HepG2 (cell line): ENCODE results near the gene PYGO2. TPM values are rescaled to one million over a fixed set of nuclear protein-coding genes. Genes with fewer than 3 reads are reported as not detected.
A peak's percentile ranks its signal among the peaks of the same experiment; 100 is the strongest.

Experiments
- AGO1 ChIP-seq: fragments of 200-400 bp; formaldehyde crosslinking; IDR thresholded peaks from 2 replicates; pipeline ENCODE4 v1.6.1; 2017; ENCODE audit warnings: mild to moderate bottlenecking, low read depth, low read length, moderate library complexity; ENCODE audit not compliant: poor library complexity, severe bottlenecking
- ARID2 ChIP-seq: sonication (generic); formaldehyde crosslinking; IDR thresholded peaks from 2 replicates; pipeline ENCODE4 v1.8.1; 2022; ENCODE audit warnings: mild to moderate bottlenecking, missing genetic modification reagents, borderline replicate concordance
- GMEB1 ChIP-seq: sonication (generic); formaldehyde crosslinking; IDR thresholded peaks from 2 replicates; pipeline ENCODE4 v1.5.1; 2020; ENCODE audit warnings: missing genetic modification reagents, mild to moderate bottlenecking, borderline replicate concordance
- LRRFIP1 ChIP-seq: sonication (generic); formaldehyde crosslinking; conservative IDR thresholded peaks from 2 replicates; pipeline ENCODE4 v1.4.0; 2020; ENCODE audit warnings: missing genetic modification reagents
- MTF1 ChIP-seq: sonication (generic); formaldehyde crosslinking; IDR thresholded peaks from 2 replicates; pipeline ENCODE4 v1.5.0; 2020; ENCODE audit warnings: missing genetic modification reagents
- NFKBIZ ChIP-seq: IDR thresholded peaks from 2 replicates; pipeline ENCODE4 v1.6.1; 2018; ENCODE audit warnings: missing genetic modification reagents, missing compliant biosample characterization
- NONO ChIP-seq, 2 experiments: fragments of 450-650 bp in 1 of 2; sonication (generic) in 1 of 2; formaldehyde crosslinking in 1 of 2; IDR thresholded peaks in 1 of 2; conservative IDR thresholded peaks in 1 of 2; 2 replicates each; pipeline versions ENCODE4 v1.6.1 to v1.8.0; 2017 to 2022; ENCODE audit warnings: mild to moderate bottlenecking in 1 of 2, missing genetic modification reagents in 1 of 2, moderate library complexity in 1 of 2
- SMAD9 ChIP-seq: sonication (generic); formaldehyde crosslinking; IDR thresholded peaks from 2 replicates; pipeline ENCODE4 v1.5.1; 2020; ENCODE audit warnings: mild to moderate bottlenecking, missing genetic modification reagents
- XRCC5 ChIP-seq: fragments of 200-400 bp; formaldehyde crosslinking; optimal IDR thresholded peaks from 2 replicates; pipeline ENCODE3; 2017; ENCODE audit warnings: mild to moderate bottlenecking, low read length
- ZHX1 ChIP-seq: sonication (generic); formaldehyde crosslinking; IDR thresholded peaks from 2 replicates; pipeline ENCODE4 v1.8.1; 2022; ENCODE audit warnings: low read depth, mild to moderate bottlenecking, missing genetic modification reagents
- ZNF260 ChIP-seq: sonication (generic); formaldehyde crosslinking; IDR thresholded peaks from 2 replicates; pipeline ENCODE4 v1.4.0; 2020; ENCODE audit warnings: missing genetic modification reagents, low read depth, mild to moderate bottlenecking, borderline replicate concordance
- ZNF317 ChIP-seq: sonication (generic); formaldehyde crosslinking; IDR thresholded peaks from 2 replicates; pipeline ENCODE4 v1.5.0; 2020; ENCODE audit warnings: mild to moderate bottlenecking, missing genetic modification reagents
- ZNF326 ChIP-seq: sonication (generic); formaldehyde crosslinking; IDR thresholded peaks from 2 replicates; pipeline ENCODE4 v1.4.0; 2020; ENCODE audit warnings: missing genetic modification reagents, borderline replicate concordance
- ZNF350 ChIP-seq: sonication (generic); formaldehyde crosslinking; IDR thresholded peaks from 2 replicates; pipeline ENCODE4 v1.4.0; 2020; ENCODE audit warnings: mild to moderate bottlenecking, low read depth, missing genetic modification reagents, borderline replicate concordance
- ZNF496 ChIP-seq: sonication (generic); formaldehyde crosslinking; IDR thresholded peaks from 2 replicates; pipeline ENCODE4 v1.8.1; 2023; ENCODE audit warnings: mild to moderate bottlenecking, moderate library complexity, missing genetic modification reagents; ENCODE audit not compliant: insufficient replicate concordance
- ZNF605 ChIP-seq: sonication (generic); formaldehyde crosslinking; IDR thresholded peaks from 2 replicates; pipeline ENCODE4 v1.8.0; 2022; ENCODE audit warnings: mild to moderate bottlenecking, missing genetic modification reagents
- ZNF615 ChIP-seq: sonication (generic); formaldehyde crosslinking; IDR thresholded peaks from 2 replicates; pipeline ENCODE4 v1.5.0; 2020; ENCODE audit warnings: mild to moderate bottlenecking, missing genetic modification reagents, borderline replicate concordance
- ZNF691 ChIP-seq: sonication (generic); formaldehyde crosslinking; IDR thresholded peaks from 2 replicates; pipeline ENCODE4 v1.4.0; 2020; ENCODE audit warnings: missing genetic modification reagents, low read depth, mild to moderate bottlenecking, borderline replicate concordance
- ZNF777 ChIP-seq: sonication (generic); formaldehyde crosslinking; IDR thresholded peaks from 2 replicates; pipeline ENCODE4 v1.4.0; 2020; ENCODE audit warnings: missing genetic modification reagents
- polyA plus RNA-seq, 8 experiments: library from polyadenylated mRNA; depleted of rRNA in 3 of 8; stranded (reverse) in 7 of 8; unstranded in 1 of 8; fragments of >200 nt; fragmentation: Illumina TruSeq in 4 of 8; extraction: Trizol in 4 of 8; gene quantifications; 2 replicates each; pipeline versions ENCODE4 v1.2.1 to v1.2.3, GENCODE V29; 2011 to 2016; ENCODE audit warnings: low read depth in 4 of 8, missing spikeins in 1 of 8, mixed read lengths in 1 of 8; ENCODE audit not compliant: insufficient read depth in 1 of 8
- total RNA-seq, 5 experiments: library from RNA; depleted of rRNA; stranded (reverse); fragments of >200 nt; fragmentation: Illumina TruSeq; extraction: Trizol; gene quantifications; 2 replicates each; pipeline ENCODE4 v1.2.3, GENCODE V29; 2016; ENCODE audit warnings: low read depth in 1 of 5

The PYGO2 gene
- total and polyA plus RNA-seq, 2 of the 13 experiments (the other 11 are each of a cell fraction or from before 2014, with no cell fraction given) = 20.3 to 21.8 TPM

GRCh38 chr1:154982897-154983648, 21.5 kb upstream of the PYGO2 start, which contains the start of gene FLAD1 (continued):
- TF ChIP-seq ZNF260 (CRISPR knock-in tag) = no peak
- no peak for TF ChIP-seq ZNF496 (CRISPR knock-in tag)
- TF ChIP-seq ZNF317 = peak; percentile 52; the same call in 1 of the 2 replicates
- peak; percentile 32; the same call in 1 of the 2 replicates for TF ChIP-seq ARID2
- 0 out of 2 replicates have a peak, but pooled peaks have one; percentile 47 for TF ChIP-seq ZNF691 (CRISPR knock-in tag)
- no peak for TF ChIP-seq MTF1 (CRISPR knock-in tag)
- TF ChIP-seq NFKBIZ (CRISPR knock-in tag) = peak; percentile 84; the same call in 1 of the 2 replicates
- no peak for TF ChIP-seq LRRFIP1
- no peak for TF ChIP-seq ZNF605 (CRISPR knock-in tag)
- TF ChIP-seq SMAD9 = no peak
- TF ChIP-seq ZNF615 (CRISPR knock-in tag) = no peak
- peak; percentile 62 for TF ChIP-seq GMEB1 (CRISPR knock-in tag)
- no peak for TF ChIP-seq AGO1
- TF ChIP-seq XRCC5 = peak; percentile 59
- TF ChIP-seq ZNF350 (CRISPR knock-in tag) = peak; percentile 69; the same call in 1 of the 2 replicates
- no peak for TF ChIP-seq ZHX1
- TF ChIP-seq NONO (IDR thresholded peaks at IDR 0.05) = no peak
- TF ChIP-seq NONO (CRISPR knock-in tag; conservative IDR thresholded peaks at IDR 0.05) = peak; percentile 75
- TF ChIP-seq ZNF326 (CRISPR knock-in tag) = no peak
- TF ChIP-seq ZNF777 (CRISPR knock-in tag) = 0 out of 2 replicates have a peak, but pooled peaks have one; percentile 28
